Nephron (organoid): Measurements from ENCODE around the gene C22orf23.

ENCODE experiments used
- H3K27ac Mint-ChIP-seq, 3 experiments: 2 replicates each; pipeline ENCODE4 v1.8.0; 2020; ENCODE audit warnings: mixed read lengths in 3 of 3, mild to moderate bottlenecking in 2 of 3, moderate library complexity in 1 of 3
- H3K27me3 Mint-ChIP-seq: 2 replicates; pipeline ENCODE4 v1.8.0; 2021; ENCODE audit warnings: low read depth, mild to moderate bottlenecking, moderate library complexity, mixed read lengths
- H3K36me3 Mint-ChIP-seq: 2 replicates; pipeline ENCODE4 v1.8.0; 2020; ENCODE audit warnings: low read depth, mixed read lengths
- H3K4me1 Mint-ChIP-seq: 2 replicates; pipeline ENCODE4 v1.8.0; 2020; ENCODE audit warnings: mixed read lengths
- H3K4me3 Mint-ChIP-seq, 3 experiments: 2 replicates each; pipeline ENCODE4 v1.8.0; 2020; ENCODE audit warnings: mild to moderate bottlenecking in 3 of 3, mixed read lengths in 3 of 3, moderate library complexity in 2 of 3
- H3K9me3 Mint-ChIP-seq: 2 replicates; pipeline ENCODE4 v1.8.0; 2020; ENCODE audit warnings: mixed read lengths
- CTCF ChIP-seq, 3 experiments: fragments of 200-600 bp; sonication (generic); IDR thresholded peaks; one replicate each; pipeline ENCODE4 v1.5.0; 2021; ENCODE audit warnings: antibody characterized with exemption in 3 of 3; ENCODE audit not compliant: unreplicated experiment in 3 of 3

The C22orf23 gene

DNA sequence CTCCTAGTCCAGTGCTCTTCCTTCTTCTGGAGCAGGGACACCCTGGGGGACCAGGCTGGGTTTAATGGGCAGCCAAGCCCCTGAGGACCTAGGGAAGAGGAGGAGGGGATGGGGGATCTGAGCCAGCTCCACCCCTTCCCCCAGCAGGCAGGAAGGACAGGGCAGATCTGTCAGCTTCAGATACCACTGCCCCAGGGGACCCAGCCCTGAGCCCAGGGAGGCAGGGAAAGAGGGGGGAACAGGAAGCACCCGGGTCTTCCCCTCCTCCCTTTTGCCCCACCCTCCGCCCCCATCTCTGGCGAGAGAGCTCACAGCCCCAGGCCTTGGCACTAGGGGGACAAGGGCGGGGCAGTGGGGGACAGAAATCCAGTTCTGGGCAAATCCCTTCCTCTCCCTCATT, 42.7 kb upstream of the C22orf23 start:
- TF ChIP-seq CTCF (IDR thresholded peaks at IDR 0.05; ENCODE audit: unreplicated experiment in 3 of 3) = no peak
- Mint-ChIP-seq H3K27me3 (peaks cover under 1% of the 10 kb centered on the region), H3K27ac (no peak overlapping the region), H3K4me3 (no peak overlapping the region), H3K4me1 (peaks cover 12% of the 10 kb centered on the region), H3K36me3 (no peaks in the 10 kb centered on the region), H3K9me3 (no peaks in the 10 kb centered on the region)

- TF ChIP-seq CTCF (IDR thresholded peaks at IDR 0.05; ENCODE audit: unreplicated experiment in 3 of 3) = no peak
- Mint-ChIP-seq H3K4me3 (no peak overlapping the region), H3K4me1 (peaks cover 12% of the 10 kb centered on the region), H3K27me3 (no peaks in the 10 kb centered on the region), H3K27ac (no peak overlapping the region), H3K9me3 (no peaks in the 10 kb centered on the region), H3K36me3 (no peaks in the 10 kb centered on the region)
Observed at GRCh38 chr22:37995460-37995859, 42.1 kb upstream of the C22orf23 start.

GRCh38 chr22:37994982-37995381, 41.6 kb upstream of the C22orf23 start:
- H3K4me3 Mint-ChIP-seq = no peak overlapping the region
- no peaks in the 10 kb centered on the region for H3K27me3 Mint-ChIP-seq
- H3K9me3 Mint-ChIP-seq = no peaks in the 10 kb centered on the region
- H3K4me1 Mint-ChIP-seq = peaks cover 12% of the 10 kb centered on the region
- no peak for TF ChIP-seq CTCF (IDR thresholded peaks at IDR 0.05; ENCODE audit: unreplicated experiment in 3 of 3)
- H3K27ac Mint-ChIP-seq = no peak overlapping the region
- H3K36me3 Mint-ChIP-seq = no peaks in the 10 kb centered on the region

DNA sequence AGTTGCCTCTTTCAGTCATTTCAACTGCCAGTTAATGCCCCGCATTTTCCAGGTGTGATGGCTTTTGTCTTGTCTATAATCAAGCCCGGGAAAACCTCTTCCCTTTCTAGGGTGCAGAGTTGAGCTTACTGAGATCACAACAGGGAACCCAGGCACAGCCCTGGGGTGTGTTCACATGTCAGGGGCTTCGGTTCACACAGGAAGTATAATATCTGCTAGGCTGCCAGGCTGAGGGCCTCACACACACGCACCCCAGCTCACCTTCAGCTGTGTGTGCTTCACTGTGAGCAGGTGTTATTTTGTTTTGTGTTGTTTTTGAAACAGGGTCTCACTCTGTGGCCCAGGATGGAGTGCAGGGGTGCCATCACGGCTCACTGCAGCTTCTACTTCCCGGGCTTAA, 40.6 kb upstream of the C22orf23 start:
- Mint-ChIP-seq H3K9me3 (no peaks in the 10 kb centered on the region), H3K27me3 (no peaks in the 10 kb centered on the region), H3K27ac (no peak overlapping the region), H3K4me3 (no peak overlapping the region), H3K4me1 (peaks cover 12% of the 10 kb centered on the region), H3K36me3 (no peaks in the 10 kb centered on the region)
- no peak for TF ChIP-seq CTCF (IDR thresholded peaks at IDR 0.05; ENCODE audit: unreplicated experiment in 3 of 3)

GRCh38 chr22:37991731-37992442, 38.5 kb upstream of the C22orf23 start:
- no peaks in the 10 kb centered on the region for H3K36me3 Mint-ChIP-seq
- peaks cover 2% of the 10 kb centered on the region for H3K4me1 Mint-ChIP-seq
- H3K27ac Mint-ChIP-seq = no peak overlapping the region
- H3K27me3 Mint-ChIP-seq = no peaks in the 10 kb centered on the region
- TF ChIP-seq CTCF (IDR thresholded peaks at IDR 0.05; ENCODE audit: unreplicated experiment in 3 of 3) = no peak
- H3K4me3 Mint-ChIP-seq = no peak overlapping the region
- no peaks in the 10 kb centered on the region for H3K9me3 Mint-ChIP-seq

DNA sequence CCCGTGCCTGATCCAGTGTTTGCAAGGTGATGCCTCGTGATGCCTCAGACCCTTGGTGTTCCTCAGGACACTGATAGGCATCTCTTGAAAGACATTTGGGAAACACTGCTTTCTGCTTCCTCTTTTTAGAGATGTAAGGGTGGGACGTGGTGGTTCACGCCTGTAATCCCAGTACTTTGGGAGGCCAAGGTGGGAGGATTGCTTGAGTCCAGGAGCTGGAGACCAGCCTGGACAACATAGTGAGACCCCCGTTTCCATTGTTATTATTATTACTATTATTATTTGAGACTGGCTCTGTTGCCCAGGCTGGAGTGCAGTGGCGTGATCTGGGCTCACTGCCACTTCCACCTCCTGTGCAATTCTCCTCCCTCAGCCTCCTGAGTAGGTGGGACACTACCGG, 37.5 kb upstream of the C22orf23 start:
- no peak overlapping the region for H3K4me3 Mint-ChIP-seq
- no peaks in the 10 kb centered on the region for H3K36me3 Mint-ChIP-seq
- H3K27me3 Mint-ChIP-seq = no peaks in the 10 kb centered on the region
- no peak overlapping the region for H3K27ac Mint-ChIP-seq
- no peaks in the 10 kb centered on the region for H3K9me3 Mint-ChIP-seq
- no peaks in the 10 kb centered on the region for H3K4me1 Mint-ChIP-seq
- no peak for TF ChIP-seq CTCF (IDR thresholded peaks at IDR 0.05; ENCODE audit: unreplicated experiment in 3 of 3)
